Raji (cell line): ENCODE measurements around the gene DENND1A.

Experiments used
- POLR2A ChIP-seq: IDR thresholded peaks from 2 replicates; pipeline ENCODE4 v1.6.1; 2011; ENCODE audit warnings: low read depth, low read length, control low read depth; ENCODE audit not compliant: insufficient read depth

Gene DENND1A

GRCh38 chr9:123541411-123541810 lies 388.5 kb downstream of the DENND1A start:
- no peak for TF ChIP-seq POLR2A

DNA sequence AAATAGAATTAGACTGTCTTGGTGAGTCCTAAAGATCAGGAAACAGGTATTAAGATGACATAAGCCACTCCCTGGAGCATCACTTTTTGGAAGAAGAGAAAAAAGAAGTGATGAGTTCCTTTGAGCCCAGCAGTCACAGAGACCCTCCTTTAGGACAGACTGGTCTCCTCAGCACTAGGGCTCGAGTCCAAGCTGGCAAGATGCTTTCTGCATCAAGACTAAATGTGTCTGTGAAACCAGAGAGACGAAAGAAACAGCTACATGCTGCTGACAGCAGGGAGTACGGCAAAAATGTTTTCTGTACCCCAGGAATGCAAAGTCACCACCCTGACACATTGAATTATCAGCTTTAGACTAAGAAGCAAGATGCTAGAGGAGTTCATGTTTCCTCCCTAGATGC lies 389.5 kb downstream of the DENND1A start:
- TF ChIP-seq POLR2A, result no peak

DNA sequence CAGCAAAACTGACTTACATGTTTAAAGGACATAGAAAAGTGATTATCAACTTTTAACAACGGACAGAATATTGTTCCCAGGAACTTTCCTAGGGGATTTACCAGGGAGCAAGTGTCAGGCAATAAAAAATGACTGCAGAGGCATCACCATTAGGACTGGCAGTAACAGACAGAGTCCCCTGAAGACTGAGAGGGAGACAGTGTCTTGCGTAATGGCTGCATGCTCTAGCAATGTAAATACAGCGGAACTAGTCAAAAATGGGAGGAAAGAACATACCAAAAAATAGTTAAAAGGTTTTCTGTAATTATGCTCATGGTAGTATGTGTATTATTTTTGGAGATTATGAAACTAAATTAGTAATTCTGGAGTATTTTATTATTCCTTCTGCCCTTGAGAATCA lies 392.1 kb downstream of the DENND1A start:
- no peak for TF ChIP-seq POLR2A

- TF ChIP-seq POLR2A, result no peak
Measured at GRCh38 chr9:123536455-123536868, 393.5 kb downstream of the DENND1A start.

GRCh38 chr9:123534336-123534735 lies 395.6 kb downstream of the DENND1A start:
- TF ChIP-seq POLR2A, result no peak

DNA sequence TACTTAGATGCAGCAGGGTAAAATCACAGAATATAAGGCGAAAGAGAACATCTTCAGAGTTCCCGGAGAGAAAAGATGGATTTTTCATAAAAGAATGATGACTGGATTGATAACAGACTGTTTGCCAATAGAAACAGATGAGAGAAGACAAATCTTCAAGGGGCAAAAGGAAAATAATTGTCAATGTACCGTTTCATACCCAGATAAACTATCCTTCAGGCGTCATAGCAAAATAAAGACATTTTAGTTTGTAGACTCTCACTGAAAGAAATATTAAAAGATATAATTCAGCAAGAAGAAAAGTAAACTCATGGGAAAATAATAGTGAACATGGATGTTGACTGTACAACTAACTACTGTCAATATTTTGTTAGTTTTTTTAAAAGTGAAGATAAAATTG lies 399.7 kb downstream of the DENND1A start:
- TF ChIP-seq POLR2A, result no peak

- TF ChIP-seq POLR2A, result no peak
Measured at GRCh38 chr9:123528501-123528900, 401.4 kb downstream of the DENND1A start.

- no peak for TF ChIP-seq POLR2A
Measured at GRCh38 chr9:123527981-123528380, 401.9 kb downstream of the DENND1A start.

- TF ChIP-seq POLR2A, result no peak
Measured at GRCh38 chr9:123525957-123526356, 404.0 kb downstream of the DENND1A start.

- TF ChIP-seq POLR2A, result no peak
Measured at GRCh38 chr9:123525424-123525823, 404.5 kb downstream of the DENND1A start.

- TF ChIP-seq POLR2A, result no peak
Measured at GRCh38 chr9:123524866-123525265, 405.1 kb downstream of the DENND1A start.

GRCh38 chr9:123523845-123524244 lies 406.1 kb downstream of the DENND1A start:
- no peak for TF ChIP-seq POLR2A

DNA sequence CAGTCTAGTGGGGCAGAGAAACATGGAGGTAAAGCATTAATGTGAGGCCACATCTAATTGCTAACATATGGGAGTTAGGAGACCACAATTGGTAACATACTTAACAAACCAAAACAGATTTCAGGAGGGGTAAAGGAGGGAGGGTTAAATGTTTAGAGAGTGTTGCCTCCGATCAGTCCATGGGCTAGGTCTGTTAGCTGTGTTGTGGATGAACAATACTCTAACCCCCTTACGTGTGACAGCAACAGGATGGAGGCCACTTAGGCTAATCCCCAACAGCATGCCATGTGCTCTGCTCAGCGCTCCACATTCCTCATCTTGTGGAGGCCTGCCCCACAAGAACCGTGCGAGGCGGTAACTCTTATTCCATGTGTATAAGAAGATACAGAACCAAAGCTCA lies 406.9 kb downstream of the DENND1A start:
- no peak for TF ChIP-seq POLR2A

DNA sequence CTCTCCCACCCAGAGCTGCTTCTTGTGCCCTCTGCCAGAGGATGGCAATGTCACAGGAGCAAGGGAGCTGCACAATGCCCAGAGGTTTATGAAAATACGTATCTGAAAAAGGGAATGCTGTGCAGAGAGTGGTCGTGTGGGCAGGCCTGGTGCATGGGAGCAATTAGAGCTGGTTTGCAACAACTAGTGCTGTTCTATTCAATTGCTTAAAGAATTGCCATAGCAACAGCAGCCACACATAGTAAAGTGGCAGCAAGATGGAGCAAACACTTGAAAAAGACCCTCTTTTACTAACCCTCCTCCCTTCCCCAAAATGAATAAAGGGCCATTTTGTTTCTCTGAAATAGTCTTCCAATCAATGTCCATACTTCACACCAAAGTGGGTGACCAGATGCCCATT lies 407.7 kb downstream of the DENND1A start:
- no peak for TF ChIP-seq POLR2A

DNA sequence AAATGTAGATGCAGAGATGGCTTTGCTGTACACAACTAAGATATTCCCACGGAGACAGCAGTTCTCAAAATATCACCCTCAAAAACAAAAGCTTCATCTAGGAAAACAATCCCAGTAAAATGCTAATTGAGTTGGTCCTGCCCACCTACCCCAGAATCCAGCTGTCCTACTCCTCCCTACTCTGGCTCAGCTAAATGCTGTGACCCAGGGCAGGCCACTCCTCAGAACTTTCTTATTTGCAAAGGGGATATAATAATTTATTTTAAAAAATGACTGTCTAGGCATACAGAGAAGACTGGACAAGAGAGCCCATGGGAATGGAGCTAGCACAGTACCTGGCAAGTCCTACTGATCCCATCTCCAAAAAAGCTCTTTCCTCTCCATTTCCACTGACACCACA lies 411.6 kb downstream of the DENND1A start:
- TF ChIP-seq POLR2A, result no peak

DNA sequence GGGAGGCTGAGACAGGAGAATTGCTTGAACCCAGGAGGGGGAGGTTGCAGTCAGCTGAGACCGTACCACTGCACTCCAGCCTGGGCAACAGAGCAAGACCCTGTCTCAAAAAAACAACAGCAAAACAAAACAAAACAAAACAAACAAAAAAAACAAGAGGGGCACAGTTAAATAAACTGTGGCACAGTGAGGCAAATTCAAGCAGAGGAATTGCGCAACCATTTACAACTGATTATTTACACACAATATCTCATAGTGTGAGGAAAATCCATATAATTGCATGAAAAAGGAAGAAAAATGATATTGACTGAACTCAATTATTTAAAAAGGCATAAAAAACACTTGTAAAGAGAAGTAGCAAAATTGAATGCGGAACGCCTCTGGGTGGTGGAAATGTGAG lies 412.4 kb downstream of the DENND1A start:
- no peak for TF ChIP-seq POLR2A

- TF ChIP-seq POLR2A, result no peak
Measured at GRCh38 chr9:123514766-123515165, 415.2 kb downstream of the DENND1A start.

DNA sequence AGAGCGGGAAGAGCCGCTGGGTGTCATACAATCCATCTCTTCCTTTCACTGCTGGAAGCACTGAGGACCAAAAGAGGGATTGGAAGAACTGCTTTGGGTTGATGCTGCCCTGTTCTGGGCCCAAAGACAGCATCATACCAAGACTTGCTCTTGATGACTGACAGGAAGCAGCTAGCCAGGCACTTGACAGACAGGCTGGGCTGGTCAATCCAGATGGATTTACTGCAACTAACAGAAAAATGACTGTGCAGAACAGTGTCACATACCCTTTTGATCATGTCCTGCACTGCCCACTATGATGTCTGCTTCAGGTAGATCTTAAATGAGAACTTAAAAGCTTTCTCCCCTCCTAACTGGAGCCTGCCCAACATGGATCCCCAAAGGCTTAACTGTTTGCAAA lies 416.4 kb downstream of the DENND1A start:
- TF ChIP-seq POLR2A, result no peak
